Karpas-422 (cell line): ENCODE measurements around the gene SLC22A9. TPM values are rescaled to one million over a fixed set of nuclear protein-coding genes. Genes with fewer than 3 reads are reported as not detected.

Experiments
- DNase-seq: peaks from one replicate; pipeline ENCODE4 v3.0.0-alpha.2; 2015
- H2AFZ ChIP-seq: fragments of 200-600 bp; sonication (generic); 2 replicates; pipeline ENCODE4 v1.6.1; 2014; ENCODE audit warnings: antibody characterized with exemption, low read length, mixed read lengths
- H3K27ac ChIP-seq: fragments of 200-600 bp; sonication (generic); 2 replicates; pipeline ENCODE4 v1.5.1; 2014; ENCODE audit warnings: mild to moderate bottlenecking, low read length, moderate library complexity
- H3K27me3 ChIP-seq: fragments of 200-600 bp; sonication (generic); 2 replicates; pipeline ENCODE4 v1.6.1; 2014; ENCODE audit warnings: low read length, mixed read lengths
- H3K36me3 ChIP-seq: fragments of 200-600 bp; sonication (generic); 2 replicates; pipeline ENCODE4 v1.6.1; 2014; ENCODE audit warnings: low read length, mixed read lengths; ENCODE audit not compliant: insufficient read depth
- H3K4me1 ChIP-seq: fragments of 200-600 bp; sonication (generic); 2 replicates; pipeline ENCODE4 v1.6.1; 2014; ENCODE audit warnings: mild to moderate bottlenecking, low read length, mixed read lengths
- H3K4me2 ChIP-seq: fragments of 200-600 bp; sonication (generic); 2 replicates; pipeline ENCODE4 v1.6.1; 2014; ENCODE audit warnings: low read length, low read depth, mild to moderate bottlenecking; ENCODE audit not compliant: poor library complexity, severe bottlenecking
- H3K4me3 ChIP-seq: fragments of 200-600 bp; sonication (generic); 2 replicates; pipeline ENCODE4 v1.5.1; 2014; ENCODE audit warnings: mild to moderate bottlenecking, antibody characterized with exemption, low read length, mixed read lengths
- H3K79me2 ChIP-seq: fragments of 200-600 bp; sonication (generic); 2 replicates; pipeline ENCODE4 v1.6.1; 2014; ENCODE audit warnings: mild to moderate bottlenecking, low read length, mixed read lengths
- H3K9ac ChIP-seq: fragments of 200-600 bp; sonication (generic); 2 replicates; pipeline ENCODE4 v1.6.0; 2014; ENCODE audit warnings: low read length
- H3K9me2 ChIP-seq: fragments of 200-600 bp; sonication (generic), shearing (Covaris generic); replicated peaks from 2 replicates; pipeline ENCODE4 v1.6.0; 2014; ENCODE audit warnings: mild to moderate bottlenecking, low read length, moderate library complexity; ENCODE audit not compliant: insufficient read depth
- H3K9me3 ChIP-seq: fragments of 300-700, 200-600 bp; sonication (generic); 2 replicates; pipeline ENCODE4 v1.6.1; 2014; ENCODE audit warnings: low read length, mixed read lengths
- H4K20me1 ChIP-seq: fragments of 200-600 bp; sonication (generic); 2 replicates; pipeline ENCODE4 v1.6.1; 2014; ENCODE audit warnings: mild to moderate bottlenecking, antibody characterized with exemption, low read length, low read depth; ENCODE audit not compliant: insufficient read depth
- total RNA-seq: library from RNA; depleted of rRNA; stranded (reverse); fragments of >200 nt; shearing (Covaris generic); gene quantifications from 2 replicates; pipeline ENCODE4 v1.2.3, GENCODE V29; 2014; ENCODE audit warnings: low replicate concordance

SLC22A9 gene
- total RNA-seq, 1 experiment from 2014 or later: not detected

DNA sequence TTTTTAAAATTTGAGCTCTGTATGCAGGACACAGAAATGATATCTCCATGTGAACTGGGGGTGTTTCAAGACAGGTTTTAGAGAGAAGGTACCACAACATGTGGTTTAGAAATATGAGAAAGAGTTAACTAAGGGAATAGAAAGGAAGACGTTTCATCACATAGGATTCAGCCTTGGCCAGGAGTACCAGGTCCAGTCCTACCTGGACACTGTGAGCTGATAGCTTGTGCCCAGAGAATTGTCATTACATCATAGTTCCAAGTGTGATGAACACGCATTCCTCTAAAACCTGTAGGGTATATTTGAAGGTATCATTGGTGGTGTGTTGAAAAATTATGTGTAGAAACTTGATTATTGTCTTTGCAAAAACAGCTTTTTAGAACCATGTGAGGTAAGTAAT is 1.8 kb downstream of the SLC22A9 start:
- Histone ChIP-seq H3K36me3 (no peaks in the 10 kb centered on the region), H3K4me2 (no peak overlapping the region), H3K4me3 (no peak overlapping the region), H3K27ac (no peak overlapping the region), H4K20me1 (no peaks in the 10 kb centered on the region), H3K27me3 (no peaks in the 10 kb centered on the region), H3K4me1 (no peaks in the 10 kb centered on the region), H3K79me2 (no peaks in the 10 kb centered on the region), H3K9me3 (no peaks in the 10 kb centered on the region), H2AFZ (no peak overlapping the region), H3K9me2 (no peaks in the 10 kb centered on the region), H3K9ac (no peak overlapping the region)
- no peak for DNase-seq

DNA sequence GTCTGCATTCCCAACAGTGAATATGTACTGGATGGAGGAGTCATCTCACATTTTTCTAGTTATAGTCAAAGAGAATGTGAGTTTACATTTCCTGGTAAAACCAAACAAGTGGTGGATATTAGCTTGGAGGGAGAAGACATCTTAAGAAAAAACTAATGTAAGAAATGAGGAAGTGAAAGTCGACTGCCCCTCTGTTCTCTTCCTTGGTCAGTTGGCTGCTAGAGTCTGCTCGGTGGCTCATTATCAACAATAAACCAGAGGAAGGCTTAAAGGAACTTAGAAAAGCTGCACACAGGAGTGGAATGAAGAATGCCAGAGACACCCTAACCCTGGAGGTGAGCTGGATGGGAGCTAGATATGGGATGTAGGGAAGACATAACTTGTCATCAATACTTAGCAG is 5.8 kb downstream of the SLC22A9 start:
- Histone ChIP-seq H3K4me3 (no peak overlapping the region), H3K9ac (no peak overlapping the region), H3K79me2 (no peaks in the 10 kb centered on the region), H3K27me3 (no peaks in the 10 kb centered on the region), H2AFZ (no peak overlapping the region), H4K20me1 (no peaks in the 10 kb centered on the region), H3K9me3 (no peaks in the 10 kb centered on the region), H3K4me1 (no peaks in the 10 kb centered on the region), H3K27ac (no peak overlapping the region), H3K9me2 (no peaks in the 10 kb centered on the region), H3K36me3 (no peaks in the 10 kb centered on the region), H3K4me2 (no peak overlapping the region)
- DNase-seq: peak; percentile 47

DNA sequence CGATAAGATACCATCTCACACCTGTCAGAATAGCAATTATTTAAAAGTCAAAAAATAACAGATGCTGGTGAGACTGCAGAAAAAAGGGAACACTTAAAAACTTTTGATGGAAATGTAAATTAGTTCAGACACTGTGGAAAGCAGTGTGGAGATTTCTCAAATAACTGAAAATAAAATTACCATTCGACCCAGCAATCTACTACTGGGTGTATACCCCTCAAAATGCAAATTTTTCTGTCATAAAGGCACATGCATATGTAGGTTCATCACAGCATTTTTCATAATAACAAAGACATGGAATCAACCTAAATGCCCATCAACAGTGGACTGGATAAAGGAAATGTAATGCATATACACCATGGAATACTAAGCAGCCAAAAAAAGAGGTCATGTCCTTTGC is 10.5 kb downstream of the SLC22A9 start:
- Histone ChIP-seq H3K27ac (no peak overlapping the region), H3K9me3 (no peaks in the 10 kb centered on the region), H3K79me2 (no peaks in the 10 kb centered on the region), H4K20me1 (no peaks in the 10 kb centered on the region), H3K4me3 (no peak overlapping the region), H3K9me2 (no peaks in the 10 kb centered on the region), H3K4me2 (no peak overlapping the region), H3K9ac (no peak overlapping the region), H3K27me3 (no peaks in the 10 kb centered on the region), H2AFZ (no peak overlapping the region), H3K4me1 (no peaks in the 10 kb centered on the region), H3K36me3 (no peaks in the 10 kb centered on the region)
- no peak for DNase-seq

GRCh38 chr11:63395697-63396096 is 26.1 kb downstream of the SLC22A9 start:
- Histone ChIP-seq H4K20me1 (no peaks in the 10 kb centered on the region), H2AFZ (no peak overlapping the region), H3K27ac (no peak overlapping the region), H3K4me2 (no peak overlapping the region), H3K27me3 (no peaks in the 10 kb centered on the region), H3K9me2 (no peaks in the 10 kb centered on the region), H3K4me1 (no peaks in the 10 kb centered on the region), H3K36me3 (no peaks in the 10 kb centered on the region), H3K9me3 (no peaks in the 10 kb centered on the region), H3K4me3 (no peak overlapping the region), H3K9ac (no peak overlapping the region), H3K79me2 (no peaks in the 10 kb centered on the region)
- no peak for DNase-seq

DNA sequence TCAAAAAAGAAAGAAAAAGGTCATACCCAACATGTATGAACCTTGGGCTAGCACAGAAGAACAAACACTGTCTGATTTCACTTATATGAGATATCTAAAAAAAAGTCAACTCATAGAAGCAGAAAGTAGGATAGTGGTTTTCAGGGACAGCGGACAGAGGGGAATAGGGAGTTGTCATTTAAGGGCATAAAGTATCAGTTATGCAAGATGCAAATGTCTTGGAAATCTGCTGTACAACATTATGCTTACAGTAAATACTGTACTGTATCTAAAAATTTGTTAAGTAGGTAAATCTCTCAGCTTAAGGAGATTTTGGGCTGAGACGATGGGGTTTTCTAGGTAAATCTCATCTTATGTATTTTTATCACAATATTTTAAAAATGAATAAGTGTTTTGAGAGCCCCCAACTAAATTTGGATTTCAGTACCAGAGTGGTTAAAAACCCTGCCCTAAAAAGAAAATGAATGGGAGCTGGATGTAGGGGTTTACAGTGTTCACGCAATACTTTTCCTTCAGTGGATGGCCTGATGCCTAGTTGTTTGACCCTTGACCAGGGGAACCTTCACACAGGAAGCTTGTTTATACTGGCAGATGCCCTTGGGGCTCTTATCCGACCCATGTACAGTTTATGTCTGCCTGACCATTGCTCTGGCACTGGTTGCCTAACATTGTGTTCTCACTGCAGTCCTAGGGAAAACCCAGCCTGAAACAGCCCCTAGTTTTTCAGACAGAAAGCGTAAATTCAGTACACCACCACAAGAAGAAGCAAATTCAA is 34.8 kb downstream of the SLC22A9 start:
- H3K79me2 ChIP-seq: no peaks in the 10 kb centered on the region
- DNase-seq: no peak
- no peaks in the 10 kb centered on the region for H3K9me3 ChIP-seq
- H3K4me3 ChIP-seq: no peak overlapping the region
- no peaks in the 10 kb centered on the region for H3K4me1 ChIP-seq
- H3K4me2 ChIP-seq: no peak overlapping the region
- H3K27me3 ChIP-seq: no peaks in the 10 kb centered on the region
- H3K9me2 ChIP-seq: no peaks in the 10 kb centered on the region
- no peak overlapping the region for H3K27ac ChIP-seq
- H2AFZ ChIP-seq: no peak overlapping the region
- H3K9ac ChIP-seq: no peak overlapping the region
- H3K36me3 ChIP-seq: no peaks in the 10 kb centered on the region
- H4K20me1 ChIP-seq: no peaks in the 10 kb centered on the region

DNA sequence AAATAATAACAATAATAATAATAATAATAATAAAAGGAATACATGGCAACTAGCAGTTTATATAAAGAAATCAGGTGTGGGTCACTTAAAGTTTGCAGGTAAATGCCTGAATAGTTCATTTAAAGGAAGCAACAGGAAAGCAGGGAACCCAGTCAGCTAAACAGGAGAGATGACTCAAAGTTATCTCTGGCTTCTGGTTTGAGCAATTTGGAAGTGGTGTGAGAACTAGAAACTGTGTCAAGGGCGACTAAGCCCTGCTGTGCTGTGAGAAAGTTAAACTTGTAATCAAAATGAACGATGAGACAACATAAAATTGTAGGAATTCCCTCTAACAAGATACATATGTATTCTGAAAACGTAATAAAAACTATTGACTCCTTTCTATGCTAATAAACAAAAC is 35.5 kb downstream of the SLC22A9 start:
- Histone ChIP-seq H3K27ac (no peak overlapping the region), H3K27me3 (no peaks in the 10 kb centered on the region), H4K20me1 (no peaks in the 10 kb centered on the region), H3K36me3 (no peaks in the 10 kb centered on the region), H3K9me2 (no peaks in the 10 kb centered on the region), H2AFZ (no peak overlapping the region), H3K79me2 (no peaks in the 10 kb centered on the region), H3K4me2 (no peak overlapping the region), H3K9ac (no peak overlapping the region), H3K9me3 (no peaks in the 10 kb centered on the region), H3K4me1 (no peaks in the 10 kb centered on the region), H3K4me3 (no peak overlapping the region)
- no peak for DNase-seq

- Histone ChIP-seq H4K20me1 (no peaks in the 10 kb centered on the region), H3K27ac (no peak overlapping the region), H3K79me2 (no peaks in the 10 kb centered on the region), H2AFZ (no peak overlapping the region), H3K4me3 (no peak overlapping the region), H3K9ac (no peak overlapping the region), H3K27me3 (no peaks in the 10 kb centered on the region), H3K9me3 (no peaks in the 10 kb centered on the region), H3K4me2 (no peak overlapping the region), H3K36me3 (no peaks in the 10 kb centered on the region), H3K9me2 (no peaks in the 10 kb centered on the region), H3K4me1 (no peaks in the 10 kb centered on the region)
- no peak for DNase-seq
Observed at GRCh38 chr11:63406458-63406857, 36.9 kb downstream of the SLC22A9 start.

DNA sequence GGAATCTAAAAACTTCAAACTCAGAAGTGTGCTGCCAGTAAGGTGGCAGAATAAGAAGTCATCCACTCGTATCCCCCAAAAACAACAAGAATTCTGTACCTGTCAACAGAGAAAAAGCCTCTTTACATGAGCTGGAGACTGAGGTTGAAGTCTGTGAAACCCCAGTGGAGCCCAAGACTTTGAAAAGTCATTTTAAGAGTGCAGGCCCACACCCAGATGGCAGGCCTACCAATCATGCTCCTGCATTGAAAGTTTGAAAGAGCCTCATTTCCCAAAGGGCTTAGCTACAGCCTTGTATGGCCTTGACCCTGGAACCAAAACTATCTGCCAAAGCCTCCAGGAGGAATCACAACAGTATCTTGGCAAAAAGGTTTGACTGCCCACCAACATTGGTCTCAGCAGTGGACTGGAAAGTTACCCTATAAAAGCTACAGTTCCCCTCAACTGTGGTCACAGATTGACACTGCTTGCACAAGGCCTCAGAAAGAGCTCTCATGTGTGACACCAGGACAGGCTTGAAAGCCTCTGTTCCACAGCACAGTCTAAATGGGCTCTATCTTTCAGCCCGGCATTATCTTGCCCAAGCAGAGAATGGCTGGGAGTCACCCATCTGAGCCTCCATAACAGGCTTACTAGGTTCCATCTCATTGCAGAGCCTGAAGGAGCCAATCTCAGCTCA is 47.7 kb downstream of the SLC22A9 start:
- Histone ChIP-seq H3K4me2 (no peak overlapping the region), H3K4me3 (no peak overlapping the region), H3K27me3 (no peaks in the 10 kb centered on the region), H3K36me3 (no peaks in the 10 kb centered on the region), H3K27ac (no peak overlapping the region), H3K79me2 (no peaks in the 10 kb centered on the region), H3K4me1 (no peaks in the 10 kb centered on the region), H3K9me3 (no peaks in the 10 kb centered on the region), H2AFZ (no peak overlapping the region), H4K20me1 (no peaks in the 10 kb centered on the region), H3K9me2 (no peaks in the 10 kb centered on the region), H3K9ac (no peak overlapping the region)
- no peak for DNase-seq
